ENCODE data around the gene HPSE2. TPM values are rescaled to one million over a fixed set of nuclear protein-coding genes. Genes with fewer than 3 reads are reported as not detected.
"Not testable (repeated sequence)": the region's sequence is repeated elsewhere in the genome, so short reads cannot be mapped to it uniquely, and the experiment has no call there.

Gene HPSE2
- polyA plus RNA-seq (2014; cell fraction: cytosol; rRNA removed): not detected in 2 replicates
- polyA plus RNA-seq (2014; cell fraction: nucleus; rRNA removed): not detected in 2 replicates

DNA sequence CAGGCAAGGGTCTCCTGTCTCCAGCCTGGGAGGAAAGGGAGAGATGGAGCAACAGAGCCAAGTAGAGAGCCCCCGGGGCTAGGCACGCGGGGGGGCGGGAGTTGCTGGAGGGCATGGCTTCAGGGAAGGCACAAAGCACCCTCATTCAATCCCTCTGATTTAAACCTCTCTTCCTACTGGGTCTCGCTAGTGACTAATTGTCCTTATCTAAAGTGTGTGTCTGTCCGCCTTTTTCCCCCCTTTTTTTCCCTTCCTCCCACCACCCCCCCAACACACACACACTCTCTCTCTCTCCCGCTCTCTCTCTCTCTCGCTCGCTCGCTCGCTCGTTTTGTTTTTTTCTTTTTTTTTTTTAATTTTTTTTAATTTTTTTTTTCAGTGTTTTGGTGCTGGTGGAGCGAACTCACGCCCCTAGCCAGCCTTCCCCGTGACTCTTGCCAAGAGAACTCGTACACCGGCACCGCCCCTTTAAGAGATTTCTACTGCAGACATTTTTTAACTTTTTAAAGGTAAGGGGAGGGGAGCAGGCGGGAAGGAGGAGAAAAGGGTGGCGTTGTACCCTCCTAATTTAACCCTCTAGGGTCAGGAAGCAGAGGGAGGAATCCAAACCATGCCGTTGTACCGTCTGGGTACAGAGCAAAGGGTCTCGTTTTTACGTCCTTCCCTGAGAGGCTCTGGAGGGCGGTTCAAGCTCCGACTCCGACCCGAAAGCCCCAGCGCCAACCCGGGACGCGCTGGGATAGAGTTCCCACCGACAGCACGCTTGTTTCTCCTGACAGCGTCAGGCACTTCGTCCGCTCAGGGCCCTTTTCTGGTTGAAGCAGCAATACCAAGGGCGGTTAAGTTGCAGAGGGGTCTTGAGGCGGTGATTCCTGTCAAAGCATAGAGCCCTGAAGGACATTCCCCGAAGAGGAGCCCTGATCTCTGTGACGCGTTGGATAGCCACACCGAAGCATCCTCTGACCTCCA lies at the start of gene HPSE2:
Gene HPSE2, minus strand, starts transcription at position 195 of the 969 bp plus-strand sequence.
- no peak for DNase-seq (ENCODE audit: low spot score)

- DNase-seq (ENCODE audit: low spot score): no peak
Measured at GRCh38 chr10:99280472-99280871, 44.8 kb upstream of the HPSE2 start.

DNA sequence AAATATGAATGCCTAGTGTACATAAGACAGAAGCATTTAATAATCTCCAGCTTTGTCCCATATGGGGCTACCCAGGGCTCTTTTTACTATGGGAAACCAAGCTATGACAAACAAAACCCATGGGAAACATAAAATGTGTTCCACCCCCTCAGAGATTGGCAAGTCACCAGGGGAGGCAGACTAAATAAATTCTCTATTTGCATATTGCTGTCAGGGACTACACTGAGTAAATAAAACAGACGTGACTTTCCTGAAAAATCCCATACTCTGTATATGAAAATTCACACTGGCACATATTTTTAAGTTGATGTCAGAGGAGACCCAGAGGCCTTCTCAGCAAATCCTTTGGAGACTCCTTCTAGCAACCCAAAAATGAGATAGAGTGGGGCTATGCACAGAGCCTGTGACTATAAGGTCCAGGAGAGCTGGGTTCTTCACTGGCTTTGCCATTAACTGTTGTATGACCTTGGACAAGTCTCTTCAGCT lies 44.0 kb upstream of the HPSE2 start:
- DNase-seq (ENCODE audit: low spot score): no peak

DNA sequence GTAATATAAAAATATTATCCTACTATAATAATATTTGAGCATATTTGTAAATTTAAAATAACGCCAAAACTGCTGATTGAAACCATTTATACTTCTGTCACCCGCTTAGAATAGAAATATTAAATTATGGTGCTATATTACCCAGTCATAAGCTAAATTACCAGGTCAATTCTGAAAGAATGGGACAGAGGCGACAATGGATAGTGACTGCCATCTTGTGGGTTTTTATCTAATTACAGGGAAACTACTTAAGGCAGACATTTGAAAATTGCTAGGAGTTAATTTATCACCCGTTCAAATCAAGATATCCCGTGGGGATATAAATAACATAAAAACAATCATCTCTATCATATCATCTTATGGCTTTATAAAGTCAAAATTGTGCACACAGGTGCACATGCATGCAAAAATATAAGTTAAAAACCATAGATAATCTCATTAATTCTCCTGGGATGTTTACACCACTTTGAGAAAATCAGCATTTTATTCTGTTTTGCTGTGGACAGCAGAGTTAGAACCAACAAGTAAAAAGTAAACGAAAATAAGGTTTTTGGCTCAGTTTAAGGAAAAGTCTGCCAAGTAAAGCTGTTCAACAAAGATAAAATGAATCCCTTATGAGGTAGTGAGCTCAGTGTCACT lies 41.3 kb upstream of the HPSE2 start:
- no peak for DNase-seq (ENCODE audit: low spot score)

- no peak for DNase-seq (ENCODE audit: low spot score)
Measured at GRCh38 chr10:99266383-99266782, 30.7 kb upstream of the HPSE2 start.

- DNase-seq (ENCODE audit: low spot score): no peak
Measured at GRCh38 chr10:99248824-99249223, 13.2 kb upstream of the HPSE2 start.

- DNase-seq (ENCODE audit: low spot score): not testable (repeated sequence)
Measured at GRCh38 chr10:99247893-99248292, 12.2 kb upstream of the HPSE2 start.

GRCh38 chr10:99236627-99237309 lies 1.1 kb upstream of the HPSE2 start:
- no peak for DNase-seq (ENCODE audit: low spot score)

GRCh38 chr10:99234791-99235657 lies 628 bp downstream of the HPSE2 start:
- no peak for DNase-seq (ENCODE audit: low spot score)

DNA sequence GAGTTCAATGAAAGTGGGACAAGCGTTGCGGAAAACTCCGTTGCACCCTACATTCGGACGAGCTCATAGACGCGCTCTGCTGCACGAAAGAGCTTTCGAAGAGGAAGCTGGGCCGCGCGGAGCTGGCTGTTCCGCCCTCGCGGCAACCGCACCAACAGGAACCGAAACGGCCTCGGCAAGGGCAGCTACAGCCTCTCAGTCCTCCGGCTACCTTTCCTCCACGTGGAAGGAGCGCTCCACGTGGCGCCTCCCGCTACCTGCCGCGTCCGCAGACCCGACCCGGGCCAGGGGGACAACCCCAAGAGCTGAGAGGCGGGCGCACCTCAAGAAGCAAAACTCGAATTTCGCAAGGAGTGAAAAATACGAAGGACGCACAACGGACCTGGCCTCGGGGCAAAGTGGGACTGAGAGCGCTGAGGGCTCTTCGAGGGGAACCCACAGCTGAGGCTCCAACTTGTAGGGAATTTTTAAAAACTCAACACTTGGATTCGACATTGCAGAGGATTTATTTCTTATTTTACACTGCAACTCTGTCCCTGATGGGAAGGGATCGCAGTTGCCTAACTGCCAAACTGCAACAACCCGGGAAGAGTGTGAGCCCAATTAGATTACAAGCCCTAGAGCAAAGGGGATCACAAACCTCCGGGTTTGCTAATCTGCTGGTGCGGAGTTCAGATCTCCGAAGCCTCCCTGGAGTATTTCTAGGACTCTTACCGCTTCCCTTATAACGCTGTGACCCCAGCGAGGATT lies 1.4 kb downstream of the HPSE2 start:
- no peak for DNase-seq (ENCODE audit: low spot score)

GRCh38 chr10:99233689-99234037 lies 2.0 kb downstream of the HPSE2 start:
- DNase-seq (ENCODE audit: low spot score): no peak

- no peak for DNase-seq (ENCODE audit: low spot score)
Measured at GRCh38 chr10:99233000-99233688, 2.5 kb downstream of the HPSE2 start.

GRCh38 chr10:99232360-99232999 lies 3.2 kb downstream of the HPSE2 start:
- DNase-seq (ENCODE audit: low spot score): no peak

DNA sequence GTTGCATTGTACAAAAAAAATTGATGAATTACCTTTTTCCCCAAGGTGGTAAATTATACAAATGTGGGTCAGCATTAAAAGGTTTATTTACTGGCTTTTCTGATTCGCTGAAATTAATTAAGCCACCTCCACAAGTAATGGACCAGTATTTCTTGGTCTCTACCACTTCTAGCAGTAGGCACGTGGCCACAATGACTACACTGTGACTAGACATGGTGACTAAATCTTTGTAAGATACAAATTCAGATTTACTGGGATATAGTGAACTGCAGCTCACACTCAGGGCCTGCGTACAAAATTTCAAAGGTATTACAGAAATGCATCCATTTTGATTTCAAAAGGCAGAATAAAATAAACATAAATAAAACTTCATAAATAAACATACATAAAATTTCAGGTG lies 10.9 kb downstream of the HPSE2 start:
- DNase-seq (ENCODE audit: low spot score): no peak

DNA sequence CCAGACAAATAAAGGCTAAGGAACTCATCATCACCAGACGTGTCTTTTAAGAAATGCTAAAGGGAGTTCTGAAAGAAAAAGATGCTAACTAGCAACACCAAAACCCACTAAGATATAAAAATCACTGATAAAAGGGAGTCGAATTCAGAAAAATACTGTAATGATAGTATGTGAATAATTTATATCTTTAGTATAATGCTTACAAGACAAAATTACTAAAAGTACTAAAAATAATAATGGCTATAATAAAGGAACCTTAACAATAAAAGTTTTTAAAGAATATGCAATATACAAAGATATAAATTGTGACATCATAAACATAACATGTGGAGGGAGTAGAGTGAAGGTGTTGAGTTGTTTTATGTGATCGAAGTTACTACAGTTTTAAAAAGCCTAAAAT lies 28.3 kb downstream of the HPSE2 start:
- no peak for DNase-seq (ENCODE audit: low spot score)

- DNase-seq (ENCODE audit: low spot score): no peak
Measured at GRCh38 chr10:99203310-99203709, 32.3 kb downstream of the HPSE2 start.

GRCh38 chr10:99172950-99173349 lies 62.7 kb downstream of the HPSE2 start:
- no peak for DNase-seq (ENCODE audit: low spot score)

GRCh38 chr10:99172128-99172738 lies 63.4 kb downstream of the HPSE2 start:
- peak; percentile 40 for DNase-seq (ENCODE audit: low spot score)
